ENCODE data around the gene PPFIA2.
"Not testable (repeated sequence)": the region's sequence is repeated elsewhere in the genome, so short reads cannot be mapped to it uniquely, and the experiment has no call there.

Gene PPFIA2

GRCh38 chr12:81726634-81727033, 32.5 kb downstream of the PPFIA2 start:
- H3K4me1 ChIP-seq (ENCODE audit: control insufficient read depth, insufficient read depth, low read length) = no peaks in the 10 kb centered on the region
- H3K36me3 ChIP-seq (ENCODE audit: control insufficient read depth, insufficient read depth, low read length) = no peaks in the 10 kb centered on the region
- H3K27me3 ChIP-seq (ENCODE audit: control insufficient read depth, insufficient read depth, low read length) = no peaks in the 10 kb centered on the region
- H3K4me3 ChIP-seq (ENCODE audit: low read length) = no peak overlapping the region
- no peak overlapping the region for H3K9ac ChIP-seq (ENCODE audit: low read length)
- no peaks in the 10 kb centered on the region for H3K9me3 ChIP-seq (ENCODE audit: control insufficient read depth, low read length)

GRCh38 chr12:81723361-81723760, 35.8 kb downstream of the PPFIA2 start:
- no peaks in the 10 kb centered on the region for H3K9me3 ChIP-seq (ENCODE audit: control insufficient read depth, low read length)
- no peaks in the 10 kb centered on the region for H3K4me1 ChIP-seq (ENCODE audit: control insufficient read depth, insufficient read depth, low read length)
- no peaks in the 10 kb centered on the region for H3K36me3 ChIP-seq (ENCODE audit: control insufficient read depth, insufficient read depth, low read length)
- H3K27me3 ChIP-seq (ENCODE audit: control insufficient read depth, insufficient read depth, low read length) = no peaks in the 10 kb centered on the region
- no peak overlapping the region for H3K9ac ChIP-seq (ENCODE audit: low read length)
- no peak overlapping the region for H3K4me3 ChIP-seq (ENCODE audit: low read length)

GRCh38 chr12:81722004-81722403, 37.1 kb downstream of the PPFIA2 start:
- no peaks in the 10 kb centered on the region for H3K36me3 ChIP-seq (ENCODE audit: control insufficient read depth, insufficient read depth, low read length)
- no peak overlapping the region for H3K4me3 ChIP-seq (ENCODE audit: low read length)
- no peaks in the 10 kb centered on the region for H3K27me3 ChIP-seq (ENCODE audit: control insufficient read depth, insufficient read depth, low read length)
- H3K9me3 ChIP-seq (ENCODE audit: control insufficient read depth, low read length) = no peaks in the 10 kb centered on the region
- no peak overlapping the region for H3K9ac ChIP-seq (ENCODE audit: low read length)
- no peaks in the 10 kb centered on the region for H3K4me1 ChIP-seq (ENCODE audit: control insufficient read depth, insufficient read depth, low read length)

GRCh38 chr12:81718616-81719015, 40.5 kb downstream of the PPFIA2 start:
- no peaks in the 10 kb centered on the region for H3K4me1 ChIP-seq (ENCODE audit: control insufficient read depth, insufficient read depth, low read length)
- H3K9me3 ChIP-seq (ENCODE audit: control insufficient read depth, low read length) = no peaks in the 10 kb centered on the region
- H3K9ac ChIP-seq (ENCODE audit: low read length) = no peak overlapping the region
- no peak overlapping the region for H3K4me3 ChIP-seq (ENCODE audit: low read length)
- no peaks in the 10 kb centered on the region for H3K36me3 ChIP-seq (ENCODE audit: control insufficient read depth, insufficient read depth, low read length)
- no peaks in the 10 kb centered on the region for H3K27me3 ChIP-seq (ENCODE audit: control insufficient read depth, insufficient read depth, low read length)

- no peak overlapping the region for H3K4me3 ChIP-seq (ENCODE audit: low read length)
- no peaks in the 10 kb centered on the region for H3K27me3 ChIP-seq (ENCODE audit: control insufficient read depth, insufficient read depth, low read length)
- no peaks in the 10 kb centered on the region for H3K9me3 ChIP-seq (ENCODE audit: control insufficient read depth, low read length)
- H3K9ac ChIP-seq (ENCODE audit: low read length) = no peak overlapping the region
- no peaks in the 10 kb centered on the region for H3K36me3 ChIP-seq (ENCODE audit: control insufficient read depth, insufficient read depth, low read length)
- no peaks in the 10 kb centered on the region for H3K4me1 ChIP-seq (ENCODE audit: control insufficient read depth, insufficient read depth, low read length)
Observed at GRCh38 chr12:81712536-81712935, 46.6 kb downstream of the PPFIA2 start.

- H3K4me1 ChIP-seq (ENCODE audit: control insufficient read depth, insufficient read depth, low read length) = no peaks in the 10 kb centered on the region
- H3K27me3 ChIP-seq (ENCODE audit: control insufficient read depth, insufficient read depth, low read length) = no peaks in the 10 kb centered on the region
- H3K9ac ChIP-seq (ENCODE audit: low read length) = no peak overlapping the region
- no peaks in the 10 kb centered on the region for H3K36me3 ChIP-seq (ENCODE audit: control insufficient read depth, insufficient read depth, low read length)
- no peak overlapping the region for H3K4me3 ChIP-seq (ENCODE audit: low read length)
- no peaks in the 10 kb centered on the region for H3K9me3 ChIP-seq (ENCODE audit: control insufficient read depth, low read length)
Observed at GRCh38 chr12:81705586-81705985, 53.6 kb downstream of the PPFIA2 start.

- Histone ChIP-seq H3K9me3 (ENCODE audit: control insufficient read depth, low read length) (no peaks in the 10 kb centered on the region), H3K9ac (ENCODE audit: low read length) (no peak overlapping the region), H3K4me3 (ENCODE audit: low read length) (no peak overlapping the region), H3K36me3 (ENCODE audit: control insufficient read depth, insufficient read depth, low read length) (no peaks in the 10 kb centered on the region), H3K4me1 (ENCODE audit: control insufficient read depth, insufficient read depth, low read length) (no peaks in the 10 kb centered on the region), H3K27me3 (ENCODE audit: control insufficient read depth, insufficient read depth, low read length) (no peaks in the 10 kb centered on the region)
Observed at GRCh38 chr12:81699551-81699950, 59.6 kb downstream of the PPFIA2 start.

GRCh38 chr12:81692008-81692407, 67.1 kb downstream of the PPFIA2 start:
- H3K4me3 ChIP-seq (ENCODE audit: low read length) = no peak overlapping the region
- H3K9me3 ChIP-seq (ENCODE audit: control insufficient read depth, low read length) = no peaks in the 10 kb centered on the region
- H3K9ac ChIP-seq (ENCODE audit: low read length) = no peak overlapping the region
- no peaks in the 10 kb centered on the region for H3K4me1 ChIP-seq (ENCODE audit: control insufficient read depth, insufficient read depth, low read length)
- H3K36me3 ChIP-seq (ENCODE audit: control insufficient read depth, insufficient read depth, low read length) = no peaks in the 10 kb centered on the region
- no peaks in the 10 kb centered on the region for H3K27me3 ChIP-seq (ENCODE audit: control insufficient read depth, insufficient read depth, low read length)

- Histone ChIP-seq H3K9me3 (ENCODE audit: control insufficient read depth, low read length) (no peaks in the 10 kb centered on the region), H3K4me1 (ENCODE audit: control insufficient read depth, insufficient read depth, low read length) (no peaks in the 10 kb centered on the region), H3K36me3 (ENCODE audit: control insufficient read depth, insufficient read depth, low read length) (no peaks in the 10 kb centered on the region), H3K27me3 (ENCODE audit: control insufficient read depth, insufficient read depth, low read length) (no peaks in the 10 kb centered on the region), H3K9ac (ENCODE audit: low read length) (no peak overlapping the region), H3K4me3 (ENCODE audit: low read length) (no peak overlapping the region)
Observed at GRCh38 chr12:81683881-81684280, 75.3 kb downstream of the PPFIA2 start.

- H3K9ac ChIP-seq (ENCODE audit: low read length) = no peak overlapping the region
- no peaks in the 10 kb centered on the region for H3K27me3 ChIP-seq (ENCODE audit: control insufficient read depth, insufficient read depth, low read length)
- H3K4me1 ChIP-seq (ENCODE audit: control insufficient read depth, insufficient read depth, low read length) = no peaks in the 10 kb centered on the region
- no peaks in the 10 kb centered on the region for H3K36me3 ChIP-seq (ENCODE audit: control insufficient read depth, insufficient read depth, low read length)
- no peaks in the 10 kb centered on the region for H3K9me3 ChIP-seq (ENCODE audit: control insufficient read depth, low read length)
- no peak overlapping the region for H3K4me3 ChIP-seq (ENCODE audit: low read length)
Observed at GRCh38 chr12:81679614-81680013, 79.5 kb downstream of the PPFIA2 start.

- Histone ChIP-seq H3K9ac (ENCODE audit: low read length) (no peak overlapping the region), H3K4me3 (ENCODE audit: low read length) (no peak overlapping the region), H3K36me3 (ENCODE audit: control insufficient read depth, insufficient read depth, low read length) (no peaks in the 10 kb centered on the region), H3K4me1 (ENCODE audit: control insufficient read depth, insufficient read depth, low read length) (no peaks in the 10 kb centered on the region), H3K27me3 (ENCODE audit: control insufficient read depth, insufficient read depth, low read length) (no peaks in the 10 kb centered on the region), H3K9me3 (ENCODE audit: control insufficient read depth, low read length) (no peaks in the 10 kb centered on the region)
Observed at GRCh38 chr12:81670759-81671158, 88.4 kb downstream of the PPFIA2 start.

- Histone ChIP-seq H3K36me3 (ENCODE audit: control insufficient read depth, insufficient read depth, low read length) (no peaks in the 10 kb centered on the region), H3K9ac (ENCODE audit: low read length) (no peak overlapping the region), H3K4me1 (ENCODE audit: control insufficient read depth, insufficient read depth, low read length) (no peaks in the 10 kb centered on the region), H3K4me3 (ENCODE audit: low read length) (no peak overlapping the region), H3K9me3 (ENCODE audit: control insufficient read depth, low read length) (no peaks in the 10 kb centered on the region), H3K27me3 (ENCODE audit: control insufficient read depth, insufficient read depth, low read length) (no peaks in the 10 kb centered on the region)
Observed at GRCh38 chr12:81668475-81668874, 90.7 kb downstream of the PPFIA2 start.

GRCh38 chr12:81659310-81659709, 99.8 kb downstream of the PPFIA2 start:
- not testable (repeated sequence) for H3K27me3 ChIP-seq (ENCODE audit: control insufficient read depth, insufficient read depth, low read length); H3K4me3 ChIP-seq (ENCODE audit: low read length); H3K36me3 ChIP-seq (ENCODE audit: control insufficient read depth, insufficient read depth, low read length)

More at GRCh38 chr12:81659310-81659709, 99.8 kb downstream of the PPFIA2 start:
- not testable (repeated sequence) for H3K4me1 ChIP-seq (ENCODE audit: control insufficient read depth, insufficient read depth, low read length); H3K9ac ChIP-seq (ENCODE audit: low read length); H3K9me3 ChIP-seq (ENCODE audit: control insufficient read depth, low read length)

Data from mucosa of stomach (tissue), 1 donor.